ENCODE measurements around the gene TMEM176A. TPM values are rescaled to one million over a fixed set of nuclear protein-coding genes. Genes with fewer than 3 reads are reported as not detected.
"Not testable (repeated sequence)": the region's sequence is repeated elsewhere in the genome, so short reads cannot be mapped to it uniquely, and the experiment has no call there.

TMEM176A gene
- total RNA-seq, 1 donor from 2014 or later, result not detected

- Mint-ChIP-seq H3K9me3 (ENCODE audit: low read depth) (peaks cover 14% of the 10 kb centered on the region), H3K4me3 (ENCODE audit: unreplicated experiment) (no peak overlapping the region), H3K36me3 (ENCODE audit: low read depth) (peaks cover 5% of the 10 kb centered on the region), H3K4me1 (ENCODE audit: low read depth) (no peaks in the 10 kb centered on the region), H3K27ac (ENCODE audit: unreplicated experiment) (no peak overlapping the region), H3K27me3 (ENCODE audit: low read depth) (peaks cover 14% of the 10 kb centered on the region)
- DNase-seq (ENCODE audit: low spot score), result no peak
- TF ChIP-seq CTCF (IDR thresholded peaks at IDR 0.05), result no peak
These were observed 30.8 kb upstream of the TMEM176A start for GRCh38 chr7:150769768-150770167.

- not testable (repeated sequence) for H3K4me3 Mint-ChIP-seq (ENCODE audit: unreplicated experiment)
These were observed 26.4 kb upstream of the TMEM176A start for GRCh38 chr7:150774131-150774530.

GRCh38 chr7:150778014-150778737, 22.4 kb upstream of the TMEM176A start:
- Mint-ChIP-seq H3K27ac (ENCODE audit: unreplicated experiment) (no peak overlapping the region), H3K36me3 (ENCODE audit: low read depth) (peaks cover 5% of the 10 kb centered on the region), H3K27me3 (ENCODE audit: low read depth) (peaks cover 31% of the 10 kb centered on the region), H3K4me1 (ENCODE audit: low read depth) (peaks cover 3% of the 10 kb centered on the region), H3K9me3 (ENCODE audit: low read depth) (peaks cover 9% of the 10 kb centered on the region), H3K4me3 (ENCODE audit: unreplicated experiment) (no peak overlapping the region)
- TF ChIP-seq CTCF (IDR thresholded peaks at IDR 0.05), result no peak
- no peak for DNase-seq (ENCODE audit: low spot score)

More at GRCh38 chr7:150774131-150774530, 26.4 kb upstream of the TMEM176A start:
- Mint-ChIP-seq H3K27me3 (ENCODE audit: low read depth) (peaks cover 30% of the 10 kb centered on the region), H3K9me3 (ENCODE audit: low read depth) (peaks cover 14% of the 10 kb centered on the region)
- not testable (repeated sequence) for H3K36me3 Mint-ChIP-seq (ENCODE audit: low read depth); DNase-seq (ENCODE audit: low spot score); H3K27ac Mint-ChIP-seq (ENCODE audit: unreplicated experiment); H3K4me1 Mint-ChIP-seq (ENCODE audit: low read depth)

GRCh38 chr7:150778738-150779301, 21.7 kb upstream of the TMEM176A start:
- H3K9me3 Mint-ChIP-seq (ENCODE audit: low read depth), result peaks cover 5% of the 10 kb centered on the region
- no peak overlapping the region for H3K4me3 Mint-ChIP-seq (ENCODE audit: unreplicated experiment)
- TF ChIP-seq CTCF (IDR thresholded peaks at IDR 0.05), result peak; percentile 89
- H3K36me3 Mint-ChIP-seq (ENCODE audit: low read depth), result peaks cover 2% of the 10 kb centered on the region
- peaks cover 31% of the 10 kb centered on the region for H3K27me3 Mint-ChIP-seq (ENCODE audit: low read depth)
- no peak overlapping the region for H3K27ac Mint-ChIP-seq (ENCODE audit: unreplicated experiment)
- no peak for DNase-seq (ENCODE audit: low spot score)
- peaks cover 3% of the 10 kb centered on the region for H3K4me1 Mint-ChIP-seq (ENCODE audit: low read depth)

GRCh38 chr7:150780292-150780691, 20.3 kb upstream of the TMEM176A start:
- DNase-seq (ENCODE audit: low spot score), result no peak
- Mint-ChIP-seq H3K9me3 (ENCODE audit: low read depth) (no peaks in the 10 kb centered on the region), H3K4me3 (ENCODE audit: unreplicated experiment) (no peak overlapping the region), H3K36me3 (ENCODE audit: low read depth) (no peaks in the 10 kb centered on the region), H3K27me3 (ENCODE audit: low read depth) (peaks cover 38% of the 10 kb centered on the region), H3K4me1 (ENCODE audit: low read depth) (peaks cover 3% of the 10 kb centered on the region), H3K27ac (ENCODE audit: unreplicated experiment) (no peak overlapping the region)
- no peak for TF ChIP-seq CTCF (IDR thresholded peaks at IDR 0.05)
